Nephron (organoid): ENCODE measurements around the gene EPHA5.

ENCODE experiments used
- H3K27ac Mint-ChIP-seq, 3 experiments: 2 replicates each; pipeline ENCODE4 v1.8.0; 2020; ENCODE audit warnings: mixed read lengths in 3 of 3, mild to moderate bottlenecking in 2 of 3, moderate library complexity in 1 of 3
- H3K27me3 Mint-ChIP-seq: 2 replicates; pipeline ENCODE4 v1.8.0; 2021; ENCODE audit warnings: low read depth, mild to moderate bottlenecking, moderate library complexity, mixed read lengths
- H3K36me3 Mint-ChIP-seq: 2 replicates; pipeline ENCODE4 v1.8.0; 2020; ENCODE audit warnings: low read depth, mixed read lengths
- H3K4me1 Mint-ChIP-seq: 2 replicates; pipeline ENCODE4 v1.8.0; 2020; ENCODE audit warnings: mixed read lengths
- H3K4me3 Mint-ChIP-seq, 3 experiments: 2 replicates each; pipeline ENCODE4 v1.8.0; 2020; ENCODE audit warnings: mild to moderate bottlenecking in 3 of 3, mixed read lengths in 3 of 3, moderate library complexity in 2 of 3
- H3K9me3 Mint-ChIP-seq: 2 replicates; pipeline ENCODE4 v1.8.0; 2020; ENCODE audit warnings: mixed read lengths
- CTCF ChIP-seq, 3 experiments: fragments of 200-600 bp; sonication (generic); IDR thresholded peaks; one replicate each; pipeline ENCODE4 v1.5.0; 2021; ENCODE audit warnings: antibody characterized with exemption in 3 of 3; ENCODE audit not compliant: unreplicated experiment in 3 of 3

Gene EPHA5

GRCh38 chr4:65552057-65552456, 118.2 kb downstream of the EPHA5 start:
- no peaks in the 10 kb centered on the region for H3K9me3 Mint-ChIP-seq
- TF ChIP-seq CTCF (IDR thresholded peaks at IDR 0.05; ENCODE audit: unreplicated experiment in 3 of 3) = no peak
- no peaks in the 10 kb centered on the region for H3K36me3 Mint-ChIP-seq
- H3K27me3 Mint-ChIP-seq = no peaks in the 10 kb centered on the region
- H3K4me1 Mint-ChIP-seq = no peaks in the 10 kb centered on the region
- no peak overlapping the region for H3K4me3 Mint-ChIP-seq
- H3K27ac Mint-ChIP-seq = peak overlapping the region in 1 of 3 experiments; percentile 84

- Mint-ChIP-seq H3K4me1 (no peaks in the 10 kb centered on the region), H3K27ac (no peak overlapping the region), H3K9me3 (no peaks in the 10 kb centered on the region), H3K4me3 (no peak overlapping the region), H3K27me3 (no peaks in the 10 kb centered on the region), H3K36me3 (no peaks in the 10 kb centered on the region)
- TF ChIP-seq CTCF (IDR thresholded peaks at IDR 0.05; ENCODE audit: unreplicated experiment in 3 of 3) = no peak
Measured at GRCh38 chr4:65550500-65550899, 119.8 kb downstream of the EPHA5 start.

GRCh38 chr4:65546882-65547416, 123.3 kb downstream of the EPHA5 start:
- no peak for TF ChIP-seq CTCF (IDR thresholded peaks at IDR 0.05; ENCODE audit: unreplicated experiment in 3 of 3)
- no peak overlapping the region for H3K27ac Mint-ChIP-seq
- H3K4me3 Mint-ChIP-seq = no peak overlapping the region
- no peaks in the 10 kb centered on the region for H3K36me3 Mint-ChIP-seq
- peaks cover 2% of the 10 kb centered on the region for H3K9me3 Mint-ChIP-seq
- no peaks in the 10 kb centered on the region for H3K4me1 Mint-ChIP-seq
- H3K27me3 Mint-ChIP-seq = no peaks in the 10 kb centered on the region

- Mint-ChIP-seq H3K4me1 (no peaks in the 10 kb centered on the region), H3K27ac (no peak overlapping the region), H3K27me3 (no peaks in the 10 kb centered on the region), H3K9me3 (no peaks in the 10 kb centered on the region), H3K4me3 (no peak overlapping the region), H3K36me3 (no peaks in the 10 kb centered on the region)
- TF ChIP-seq CTCF (IDR thresholded peaks at IDR 0.05; ENCODE audit: unreplicated experiment in 3 of 3) = no peak
Measured at GRCh38 chr4:65538571-65538970, 131.7 kb downstream of the EPHA5 start.

GRCh38 chr4:65535113-65535512, 135.2 kb downstream of the EPHA5 start:
- no peaks in the 10 kb centered on the region for H3K4me1 Mint-ChIP-seq
- no peaks in the 10 kb centered on the region for H3K9me3 Mint-ChIP-seq
- TF ChIP-seq CTCF (IDR thresholded peaks at IDR 0.05; ENCODE audit: unreplicated experiment in 3 of 3) = no peak
- H3K27ac Mint-ChIP-seq = no peak overlapping the region
- no peaks in the 10 kb centered on the region for H3K27me3 Mint-ChIP-seq
- H3K4me3 Mint-ChIP-seq = no peak overlapping the region
- no peaks in the 10 kb centered on the region for H3K36me3 Mint-ChIP-seq

GRCh38 chr4:65521666-65522065, 148.6 kb downstream of the EPHA5 start:
- H3K4me3 Mint-ChIP-seq = no peak overlapping the region
- H3K9me3 Mint-ChIP-seq = peaks cover 2% of the 10 kb centered on the region
- peak overlapping the region in 1 of 3 experiments; percentile 5 for H3K27ac Mint-ChIP-seq
- H3K27me3 Mint-ChIP-seq = no peaks in the 10 kb centered on the region
- no peaks in the 10 kb centered on the region for H3K36me3 Mint-ChIP-seq
- no peak for TF ChIP-seq CTCF (IDR thresholded peaks at IDR 0.05; ENCODE audit: unreplicated experiment in 3 of 3)
- peaks cover 11% of the 10 kb centered on the region for H3K4me1 Mint-ChIP-seq
